H1 (cell line): ENCODE measurements around the gene POLR3F. TPM values are rescaled to one million over a fixed set of nuclear protein-coding genes. Genes with fewer than 3 reads are reported as not detected.

Experiments
- CTCF ChIA-PET: fragments of 300-600 bp; sonication (Branson Sonifier 250); formaldehyde crosslinking; loops from one replicate; lab custom pipeline; 2021; ENCODE audit not compliant: partially characterized antibody; lab: Charles Lee
- POLR2A ChIA-PET: fragments of 300-600 bp; sonication (Branson Sonifier 250); formaldehyde crosslinking; loops from one replicate; lab custom pipeline; 2021; ENCODE audit warnings: inconsistent platforms; ENCODE audit not compliant: partially characterized antibody; lab: Charles Lee
- DNase-seq, 2 experiments: peaks; one replicate each; pipeline versions ENCODE4 v3.0.0 to v3.0.0-alpha.2; 2010 to 2022; ENCODE audit warnings: low spot score in 2 of 2, low read depth in 1 of 2, mixed read lengths in 1 of 2
- FAIRE-seq: peaks from 2 replicates; lab custom pipeline; 2011; peaks lifted over from hg19 to GRCh38; lab: Jason Lieb, UNC
- H2AFZ ChIP-seq: 2 replicates; pipeline ENCODE4 v1.8.1; 2012; ENCODE audit warnings: low read length, inconsistent platforms
- H2AK5ac ChIP-seq: 2 replicates; pipeline ENCODE4 v1.6.1; 2013; ENCODE audit warnings: low read depth, low read length
- H2BK120ac ChIP-seq: replicated peaks from 2 replicates; pipeline ENCODE3; 2013; ENCODE audit warnings: low read depth, low read length, inconsistent platforms
- H2BK12ac ChIP-seq: 2 replicates; pipeline ENCODE4 v1.6.1; 2013; ENCODE audit warnings: low read depth, low read length
- H2BK15ac ChIP-seq: 2 replicates; pipeline ENCODE4 v1.6.1; 2013; ENCODE audit warnings: low read length
- H2BK20ac ChIP-seq: 2 replicates; pipeline ENCODE4 v1.6.1; 2013; ENCODE audit warnings: low read length
- H2BK5ac ChIP-seq: 2 replicates; pipeline ENCODE4 v1.6.1; 2013; ENCODE audit warnings: low read depth, low read length
- H3K14ac ChIP-seq: 2 replicates; pipeline ENCODE4 v1.6.1; 2013; ENCODE audit warnings: inconsistent platforms; ENCODE audit not compliant: insufficient read length
- H3K18ac ChIP-seq: 2 replicates; pipeline ENCODE4 v1.6.1; 2013; ENCODE audit warnings: low read length; ENCODE audit errors: extremely low read depth
- H3K23ac ChIP-seq: 2 replicates; pipeline ENCODE4 v1.6.1; 2013; ENCODE audit warnings: inconsistent platforms; ENCODE audit not compliant: insufficient read length
- H3K23me2 ChIP-seq: 2 replicates; pipeline ENCODE4 v1.6.1; 2013; ENCODE audit warnings: low read depth, low read length
- H3K27ac ChIP-seq: 2 replicates; pipeline ENCODE4 v1.6.1; 2011; ENCODE audit warnings: low read depth, low read length, inconsistent platforms
- H3K27me3 ChIP-seq, 4 experiments: replicated peaks in 1 of 4; 1 replicate in 1 of 4; 2 replicates in 3 of 4; pipeline versions ENCODE4 v1.6.1 to v1.8.1; 2011 to 2013; ENCODE audit warnings: low read length in 3 of 4, mild to moderate bottlenecking in 3 of 4, inconsistent platforms in 2 of 4, mixed read lengths in 2 of 4, moderate library complexity in 1 of 4; ENCODE audit not compliant: control insufficient read depth in 3 of 4, insufficient read depth in 3 of 4; ENCODE audit errors: extremely low read depth in 1 of 4
- H3K36me3 ChIP-seq, 4 experiments: 2 replicates each; pipeline versions ENCODE4 v1.6.1 to v1.8.1; 2011 to 2013; ENCODE audit warnings: mild to moderate bottlenecking in 4 of 4, low read length in 3 of 4, moderate library complexity in 2 of 4, control low read depth in 1 of 4, inconsistent platforms in 1 of 4; ENCODE audit not compliant: insufficient read depth in 4 of 4, control insufficient read depth in 2 of 4
- H3K4ac ChIP-seq: replicated peaks from 2 replicates; pipeline ENCODE3; 2013; ENCODE audit warnings: low read length, low read depth, mixed read lengths, inconsistent platforms; ENCODE audit not compliant: insufficient read length
- H3K4me1 ChIP-seq, 4 experiments: replicated peaks in 1 of 4; 1 replicate in 1 of 4; 2 replicates in 3 of 4; pipeline versions ENCODE4 v1.6.1 to v1.8.1; 2011 to 2013; ENCODE audit warnings: low read length in 3 of 4, inconsistent platforms in 2 of 4, mixed read lengths in 1 of 4; ENCODE audit not compliant: insufficient read depth in 4 of 4, control insufficient read depth in 3 of 4
- H3K4me2 ChIP-seq, 2 experiments: 2 replicates each; pipeline versions ENCODE4 v1.6.1 to v1.8.1; 2011 to 2013; ENCODE audit warnings: low read depth in 2 of 2, low read length in 2 of 2, control low read depth in 1 of 2, inconsistent platforms in 1 of 2, mild to moderate bottlenecking in 1 of 2; ENCODE audit not compliant: insufficient read depth in 1 of 2
- H3K4me3 ChIP-seq, 4 experiments: fragments of 200-600, 300-600 bp in 1 of 4; sonication (generic), shearing (Covaris generic), sonication (Bioruptor Twin) in 1 of 4; 2 replicates each; pipeline versions ENCODE4 v1.5.1 to v1.8.1; 2011 to 2016; ENCODE audit warnings: low read length in 4 of 4, low read depth in 3 of 4, control low read depth in 2 of 4, inconsistent platforms in 2 of 4, mild to moderate bottlenecking in 2 of 4, mixed read lengths in 1 of 4, moderate library complexity in 1 of 4; ENCODE audit not compliant: insufficient read depth in 2 of 4; ENCODE audit errors: extremely low read depth in 1 of 4
- H3K56ac ChIP-seq: replicated peaks from 2 replicates; pipeline ENCODE3; 2013; ENCODE audit warnings: low read depth, mild to moderate bottlenecking, mixed read lengths, low read length, inconsistent platforms; ENCODE audit not compliant: insufficient read length
- H3K79me1 ChIP-seq: 2 replicates; pipeline ENCODE4 v1.6.1; 2013; ENCODE audit warnings: low read depth, low read length, control low read depth
- H3K79me2 ChIP-seq, 2 experiments: 2 replicates each; pipeline versions ENCODE4 v1.6.1 to v1.8.1; 2012 to 2013; ENCODE audit warnings: low read length in 2 of 2, mild to moderate bottlenecking in 2 of 2, inconsistent platforms in 1 of 2; ENCODE audit not compliant: insufficient read depth in 2 of 2, control insufficient read depth in 1 of 2
- H3K9ac ChIP-seq, 4 experiments: replicated peaks in 1 of 4; 1 replicate in 1 of 4; 2 replicates in 3 of 4; pipeline versions ENCODE4 v1.6.1 to v1.8.1; 2011 to 2013; ENCODE audit warnings: low read depth in 3 of 4, low read length in 3 of 4, control low read depth in 2 of 4, mild to moderate bottlenecking in 2 of 4, moderate library complexity in 2 of 4, inconsistent platforms in 1 of 4; ENCODE audit errors: extremely low read depth in 1 of 4
- H3K9me3 ChIP-seq, 2 experiments: 2 replicates each; pipeline versions ENCODE4 v1.6.1 to v1.8.1; 2012 to 2013; ENCODE audit warnings: mild to moderate bottlenecking in 2 of 2, moderate library complexity in 2 of 2, control low read depth in 1 of 2, inconsistent platforms in 1 of 2, low read depth in 1 of 2, low read length in 1 of 2, mixed read lengths in 1 of 2; ENCODE audit not compliant: insufficient read depth in 2 of 2
- H4K20me1 ChIP-seq, 2 experiments: replicated peaks in 1 of 2; 2 replicates each; pipeline versions ENCODE3 to v1.8.1; 2011 to 2013; ENCODE audit warnings: inconsistent platforms in 2 of 2, low read length in 2 of 2, mild to moderate bottlenecking in 1 of 2; ENCODE audit not compliant: insufficient read depth in 2 of 2, control insufficient read depth in 1 of 2
- H4K5ac ChIP-seq: 2 replicates; pipeline ENCODE4 v1.6.1; 2013; ENCODE audit warnings: low read length, low read depth, mixed read lengths, inconsistent platforms; ENCODE audit not compliant: insufficient read length
- H4K8ac ChIP-seq: 2 replicates; pipeline ENCODE4 v1.8.0; 2013; ENCODE audit warnings: mild to moderate bottlenecking, moderate library complexity, low read length, inconsistent platforms; ENCODE audit not compliant: insufficient read depth; ENCODE audit errors: extremely low read depth
- H4K91ac ChIP-seq: replicated peaks from 2 replicates; pipeline ENCODE3; 2013; ENCODE audit warnings: low read length, mixed read lengths, inconsistent platforms; ENCODE audit not compliant: insufficient read length
- ATF2 ChIP-seq: IDR thresholded peaks from 2 replicates; pipeline ENCODE4 v1.6.1; 2012; ENCODE audit warnings: low read length, inconsistent platforms
- EP300 ChIP-seq, 2 experiments: IDR thresholded peaks; 1 replicate in 1 of 2; 2 replicates in 1 of 2; pipeline ENCODE4 v1.6.1; 2011 to 2012; ENCODE audit warnings: low read depth in 2 of 2, low read length in 2 of 2, mild to moderate bottlenecking in 2 of 2, borderline replicate concordance in 1 of 2, inconsistent platforms in 1 of 2, moderate library complexity in 1 of 2
- NRF1 ChIP-seq: IDR thresholded peaks from 2 replicates; pipeline ENCODE4 v1.6.1; 2011; ENCODE audit warnings: mild to moderate bottlenecking, low read depth, low read length, improper control_type of control experiment
- TAF7 ChIP-seq: optimal IDR thresholded peaks from 2 replicates; pipeline ENCODE3; 2011; ENCODE audit warnings: low read depth, mild to moderate bottlenecking, inconsistent platforms, low read length, moderate library complexity, borderline replicate concordance
- TBP ChIP-seq: IDR thresholded peaks from 2 replicates; pipeline ENCODE4 v1.6.1; 2011; ENCODE audit warnings: low read depth, low read length, improper control_type of control experiment
- ZNF274 ChIP-seq: IDR thresholded peaks from 2 replicates; pipeline ENCODE4 v1.7.0; 2012; ENCODE audit warnings: low read length, borderline replicate concordance; ENCODE audit errors: extremely low read depth
- WGBS, 2 experiments: shearing (Covaris generic) in 1 of 2; methylation state at CpG; one replicate each; pipeline versions ENCODE4 v1.1.6 to v1.1.7; 2013 to 2015; ENCODE audit warnings: low lambda C conversion rate in 2 of 2, mixed read lengths in 2 of 2, inconsistent platforms in 1 of 2, low coverage in 1 of 2, missing lambda C conversion rate in 1 of 2; ENCODE audit not compliant: insufficient replicate concordance in 2 of 2, insufficient coverage in 1 of 2, insufficient read length in 1 of 2; ENCODE audit errors: extremely low coverage in 1 of 2, missing lambda C conversion rate in 1 of 2; 5-methylcytosine and 5-hydroxymethylcytosine counted together
- polyA plus RNA-seq, 7 experiments: library from polyadenylated mRNA; depleted of rRNA in 3 of 7; stranded (reverse) in 5 of 7; unstranded in 2 of 7; fragments of >200 nt in 5 of 7; fragments of 200-250 nt in 2 of 7; gene quantifications; 1 replicate in 5 of 7; 2 replicates in 1 of 7; 4 replicates in 1 of 7; pipeline versions ENCODE4 v1.2.1 to v1.2.3, GENCODE V29; 2011 to 2013; ENCODE audit warnings: missing spikeins in 2 of 7, mixed read lengths in 2 of 7
- total RNA-seq: library from RNA; stranded (reverse); fragmentation: NEBNext Ultra II Directional; extraction: Animal tissue kit (Norgen Biotek cat#: 25700); gene quantifications from 2 replicates; pipeline ENCODE4 v1.2.1, GENCODE V29; 2021

POLR3F gene
- total and polyA plus RNA-seq, 2 of the 8 experiments (the other 6 are each of a cell fraction or from before 2014, with no cell fraction given) = 5.7 to 14.0 TPM

GRCh38 chr20:18514127-18514526, 46.9 kb downstream of the POLR3F start:
- Histone ChIP-seq H4K20me1 (peaks cover 3 to 5% of the 10 kb centered on the region in 2 experiments), H2BK120ac (no peak overlapping the region), H2AFZ (no peak overlapping the region), H3K14ac (no peak overlapping the region), H3K56ac (no peak overlapping the region), H3K23me2 (no peaks in the 10 kb centered on the region), H3K9ac (no peak overlapping the region), H3K36me3 (peaks cover 4 to 54% (median 27%) of the 10 kb centered on the region in 4 experiments; a peak in 7 of 8 replicates), H2BK5ac (no peak overlapping the region), H4K5ac (no peak overlapping the region), H4K8ac (peak overlapping the region; percentile 14; the same call in 1 of the 2 replicates), H3K79me2 (peaks cover 0 to 7% of the 10 kb centered on the region in 2 experiments; a peak in 2 of 4 replicates), H3K4ac (no peak overlapping the region), H3K23ac (no peak overlapping the region), H3K4me2 (no peak overlapping the region), H2BK15ac (no peak overlapping the region), H3K79me1 (no peaks in the 10 kb centered on the region; the same call in 1 of the 2 replicates), H3K27me3 (no peaks in the 10 kb centered on the region), H2BK20ac (no peak overlapping the region), H4K91ac (no peak overlapping the region), H2BK12ac (no peak overlapping the region), H3K9me3 (no peaks in the 10 kb centered on the region), H3K18ac (no peak overlapping the region), H3K4me3 (no peak overlapping the region), H2AK5ac (no peak overlapping the region), H3K4me1 (no peaks in the 10 kb centered on the region), H3K27ac (no peak overlapping the region)
- DNase-seq (no peak), FAIRE-seq (no peak)
- ChIA-PET CTCF (no interaction called here), POLR2A (no interaction called here)
- TF ChIP-seq ATF2 (no peak), TAF7 (no peak), NRF1 (no peak), TBP (no peak), EP300 (IDR thresholded peaks at IDR 0.05; ENCODE audit: borderline replicate concordance in 1 of 2, low read depth in 2 of 2, low read length in 2 of 2) (no peak), ZNF274 (no peak)
- WGBS, 2 experiments = 93% methylated on average over 5 of the region's 5 CpGs; no CpG with 5 or more reads in 1 of the 2 experiments
